Measurements from ENCODE around the gene PRKCE. TPM values are rescaled to one million over a fixed set of nuclear protein-coding genes. Genes with fewer than 3 reads are reported as not detected.

The PRKCE gene
- total and polyA plus RNA-seq, 2 donors (not counting 3 experiments of a cell fraction or from before 2014, with no cell fraction given) = 27.9 to 33.9 TPM

- BruUV-seq (replicated peaks) = no TSS peak
- H3K4me1 ChIP-seq (ENCODE audit: control insufficient read depth, extremely low read depth, insufficient read depth, low read length) = no peaks in the 10 kb centered on the region
- CTCF ChIA-PET = interaction anchor here (0.6 to 1.1 kb wide), 3 partner anchors 9 to 133 kb away, joined by 3 to 6 read pairs (median 3); no protein-coding TSS in a partner anchor
- no peak overlapping the region for H3K27ac ChIP-seq (ENCODE audit: insufficient read depth, low read depth, low read length)
- TF ChIP-seq MYC (IDR thresholded peaks at IDR 0.05; ENCODE audit: low read depth, low read length) (no peak), CTCF (IDR thresholded peaks at IDR 0.05; ENCODE audit: extremely low read depth in 1 of 2, insufficient read depth in 1 of 2, low read depth in 1 of 2, low read length in 2 of 2) (no peak), POLR2A (IDR thresholded peaks at IDR 0.05; ENCODE audit: low read depth, low read length) (no peak), POLR2AphosphoS5 (IDR thresholded peaks at IDR 0.05; ENCODE audit: insufficient read depth, low read depth, low read length) (no peak), JUN (IDR thresholded peaks at IDR 0.05; ENCODE audit: borderline replicate concordance, insufficient read depth, insufficient read length, low read depth) (no peak), EZH2 (IDR thresholded peaks at IDR 0.05; ENCODE audit: borderline replicate concordance, low read depth, low read length, severe bottlenecking) (no peak), FOS (IDR thresholded peaks at IDR 0.05; ENCODE audit: borderline replicate concordance, insufficient read depth, low read length) (no peak), MAX (IDR thresholded peaks at IDR 0.05; ENCODE audit: insufficient read depth, insufficient read length) (no peak), GATA2 (IDR thresholded peaks at IDR 0.05; ENCODE audit: insufficient read depth, insufficient read length, low read depth, low read length) (no peak)
- no peaks in the 10 kb centered on the region for H3K27me3 ChIP-seq (ENCODE audit: control insufficient read depth in 2 of 2, insufficient read depth in 2 of 2, low read length in 2 of 2)
- dilution Hi-C loops (cut with MboI; ENCODE audit: extremely low pct_ligation_motif_present, low sequenced_read_pairs) (no loop called here), intact Hi-C loops (cut with micrococcal nuclease) (no loop called here)
- no peak overlapping the region for H2AFZ ChIP-seq (ENCODE audit: low read depth, low read length)
- no peak overlapping the region for H3K9ac ChIP-seq (replicated peaks; ENCODE audit: extremely low read depth, insufficient read depth, low read length)
- H3K9me1 ChIP-seq (replicated peaks; ENCODE audit: control insufficient read depth, extremely low read depth, insufficient read depth, low read length) = no peaks in the 10 kb centered on the region
- POLR2A ChIA-PET = no interaction called here
- H3K4me3 ChIP-seq (replicated peaks in 1 of 3; ENCODE audit: insufficient read depth in 1 of 3, low read depth in 1 of 3, low read length in 3 of 3) = no peak overlapping the region
- DNase-seq (ENCODE audit: low read depth, low spot score) (no peak), FAIRE-seq (no peak)
- no peaks in the 10 kb centered on the region for H4K20me1 ChIP-seq (replicated peaks; ENCODE audit: control insufficient read depth, extremely low read depth, insufficient read depth, low read length)
- no peaks in the 10 kb centered on the region for H3K36me3 ChIP-seq (ENCODE audit: control insufficient read depth in 2 of 2, extremely low read depth in 1 of 2, insufficient read depth in 2 of 2, low read length in 2 of 2)
- H3K9me3 ChIP-seq (replicated peaks; ENCODE audit: control insufficient read depth, insufficient read depth, low read length) = no peaks in the 10 kb centered on the region
- no peaks in the 10 kb centered on the region for H3K79me2 ChIP-seq (ENCODE audit: control insufficient read depth, insufficient read depth, low read length)
- H3K4me2 ChIP-seq (ENCODE audit: insufficient read depth, low read length) = no peak overlapping the region
Measured at GRCh38 chr2:46126571-46126970, 475.1 kb downstream of the PRKCE start.
